HS-27A (cell line): ENCODE data around the gene WLS.

Experiments used
- DNase-seq: peaks from one replicate; pipeline ENCODE4 v3.0.0-alpha.2; 2012; ENCODE audit warnings: low read depth, missing footprints

Gene WLS

DNA sequence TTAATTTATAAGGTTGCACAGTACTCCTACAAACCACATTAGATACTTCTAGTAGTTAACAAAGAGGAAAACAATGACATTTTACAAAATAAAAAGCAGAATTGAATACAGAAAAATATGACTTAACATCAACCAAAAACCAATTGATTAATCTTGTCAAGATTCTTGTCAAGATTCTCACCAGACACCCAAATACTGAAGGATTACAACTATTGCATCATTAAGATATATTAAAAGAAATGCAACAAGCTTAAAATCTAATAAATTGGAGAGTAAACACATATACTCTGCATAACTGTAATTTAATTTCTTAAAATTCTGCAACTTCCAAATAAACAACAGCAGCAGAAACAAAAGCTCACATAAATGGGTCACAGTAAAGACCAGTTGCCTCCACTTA is 4.7 kb downstream of the WLS start:
- no peak for DNase-seq

DNA sequence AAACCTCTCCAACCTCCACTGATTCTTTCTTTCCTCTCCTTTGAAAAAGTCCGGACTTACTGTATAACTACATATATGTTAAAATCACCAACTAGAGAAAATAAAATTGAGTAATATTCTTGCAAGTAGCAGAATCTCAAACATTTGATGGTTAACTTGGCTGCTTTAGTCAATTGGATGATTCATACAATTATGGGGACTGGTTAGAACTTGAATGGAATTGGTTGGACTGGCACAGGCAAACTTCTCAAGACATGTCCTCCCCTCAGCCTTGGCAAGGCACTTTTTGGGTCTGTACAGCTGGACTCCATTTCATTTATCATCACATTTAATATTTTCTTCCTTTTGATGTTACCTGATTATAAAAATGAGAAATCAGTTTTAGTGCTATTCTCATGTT is 6.5 kb downstream of the WLS start:
- no peak for DNase-seq

DNA sequence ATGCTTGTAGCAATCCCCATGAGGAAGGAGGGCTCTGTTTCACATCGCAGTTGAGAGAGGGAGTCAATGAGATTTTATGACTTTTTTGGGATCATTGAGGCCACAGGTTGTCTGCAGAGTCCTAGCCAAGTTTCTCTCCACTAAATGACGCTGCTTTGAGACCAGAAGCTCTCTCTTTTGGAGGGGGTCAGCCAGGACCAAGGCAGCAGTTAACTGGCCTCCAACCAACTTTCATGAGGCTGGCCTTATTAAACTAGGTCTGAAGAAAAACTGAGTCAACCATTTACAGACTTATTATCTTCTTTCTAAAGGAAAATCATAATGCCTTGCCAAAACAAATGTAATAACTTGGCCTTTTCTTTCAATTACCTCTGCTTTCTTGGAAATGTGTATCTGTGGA is 8.6 kb downstream of the WLS start:
- DNase-seq: no peak

DNA sequence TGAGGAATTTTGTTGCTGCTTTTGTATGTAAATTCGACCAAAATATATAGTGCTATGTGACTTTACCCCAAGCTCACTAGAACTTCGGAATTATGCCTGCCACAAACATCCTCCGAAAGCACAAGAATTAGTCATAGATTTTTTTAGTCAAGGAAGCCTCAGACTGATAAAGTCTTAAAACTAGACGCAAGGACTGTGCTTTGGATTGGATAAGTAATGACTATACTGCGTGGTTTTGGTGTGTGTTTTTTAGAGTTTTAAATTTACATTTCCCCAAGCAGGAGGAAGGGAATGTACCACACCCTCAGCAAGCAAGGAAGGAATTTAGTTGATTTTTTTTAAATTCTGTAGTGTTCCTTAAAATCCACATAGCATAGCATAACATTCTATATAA is 10.3 kb downstream of the WLS start:
- DNase-seq: peak; percentile 48

DNA sequence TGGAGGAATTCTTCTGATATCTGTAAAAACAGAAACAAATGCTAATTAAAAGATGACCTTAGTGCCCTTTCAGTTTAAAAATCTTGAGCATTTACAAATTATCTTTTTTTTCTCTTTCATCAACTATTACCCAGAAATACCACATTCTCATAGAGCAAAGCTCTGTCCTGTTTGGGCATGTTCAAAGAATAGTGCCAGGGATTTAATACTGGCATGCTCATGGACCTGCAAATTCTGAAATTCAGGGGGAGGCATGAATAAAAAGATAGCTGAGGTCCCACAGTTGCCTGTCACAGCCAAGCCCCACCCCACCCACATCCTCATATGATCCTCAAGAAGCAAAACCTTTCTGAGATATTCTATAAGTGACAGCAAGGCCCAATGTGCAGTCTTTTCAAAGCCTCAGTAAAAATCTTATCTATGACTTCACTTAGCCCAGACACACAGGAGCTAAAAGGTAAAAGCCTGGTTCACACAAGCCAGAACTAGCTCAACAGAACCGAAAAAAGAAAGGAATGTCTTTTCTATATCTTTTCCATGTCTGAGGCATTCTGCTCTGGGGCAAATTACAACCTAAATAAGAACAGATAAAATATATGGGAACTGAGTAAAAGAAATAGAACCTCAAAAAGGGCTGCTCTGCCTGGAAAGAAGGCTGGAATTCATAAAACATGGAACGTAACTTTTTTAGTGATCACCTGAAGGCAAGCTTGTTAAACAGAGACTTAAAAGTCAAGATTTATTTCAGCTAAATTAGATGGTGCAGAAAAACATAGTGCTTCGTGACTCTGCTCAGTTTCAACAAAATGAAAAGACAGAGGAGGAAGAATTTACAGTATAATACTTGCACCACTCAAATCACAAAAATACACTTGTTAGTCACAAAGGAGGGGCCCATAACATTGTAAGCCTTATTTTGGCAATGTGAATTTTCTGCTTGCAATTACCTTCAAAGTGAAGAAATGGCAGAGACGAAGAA is 11.0 kb downstream of the WLS start:
- no peak for DNase-seq

DNA sequence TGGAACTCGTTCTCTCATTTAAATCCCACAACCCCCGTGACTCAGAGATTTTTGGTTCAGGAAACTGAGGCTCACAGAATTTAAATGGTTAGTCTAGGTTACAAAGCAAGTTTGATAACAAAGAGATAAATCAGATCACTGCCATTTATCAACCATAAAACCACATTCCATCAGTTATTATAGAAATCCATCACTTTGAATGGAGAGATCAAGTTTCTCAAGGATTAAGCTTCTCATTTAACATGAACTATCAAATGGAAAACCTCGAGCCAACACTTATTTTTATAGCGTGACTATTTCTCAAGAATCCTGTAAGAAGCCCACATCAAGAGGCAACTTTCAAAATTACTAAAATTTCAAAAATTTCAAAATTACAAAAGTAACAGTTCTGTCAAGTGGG is 11.9 kb downstream of the WLS start:
- DNase-seq: no peak

DNA sequence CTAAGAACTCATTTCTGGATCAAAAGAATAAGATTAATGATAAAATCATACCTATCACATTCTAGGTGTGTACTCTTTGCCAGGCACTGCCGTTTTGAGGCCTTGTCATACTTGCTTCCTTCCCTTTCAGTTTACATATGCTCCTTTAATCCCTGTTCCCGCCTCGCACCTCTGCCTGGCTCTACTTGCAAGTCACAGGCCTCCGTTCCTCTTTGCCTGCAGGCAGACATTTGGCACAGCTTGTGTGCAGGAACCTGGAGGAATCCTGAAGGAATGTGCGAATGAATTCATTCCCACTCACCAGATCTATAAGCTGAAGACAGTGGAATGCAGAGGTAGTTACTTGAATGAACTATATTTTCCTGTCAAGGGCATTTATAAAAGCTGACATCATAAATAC is 13.8 kb downstream of the WLS start:
- no peak for DNase-seq

DNA sequence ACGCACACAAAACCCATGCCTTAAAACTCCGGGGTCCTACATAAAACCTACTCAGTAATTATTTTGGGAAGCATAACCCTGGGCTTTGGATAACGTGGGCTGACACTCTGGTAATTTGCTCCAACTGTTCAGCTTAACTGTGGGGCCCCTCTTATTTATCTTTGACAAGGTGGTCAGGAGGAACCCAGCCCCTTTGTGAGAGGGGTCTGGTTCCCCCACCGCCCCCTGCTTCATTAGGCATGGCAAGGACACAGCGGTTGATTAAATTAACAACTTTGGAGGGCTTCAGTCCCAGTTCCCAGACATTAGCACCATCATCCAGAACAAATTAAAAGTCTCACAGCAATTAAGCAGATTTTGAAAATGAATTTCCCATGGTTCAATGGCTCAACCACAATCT is 14.7 kb downstream of the WLS start:
- DNase-seq: no peak

DNA sequence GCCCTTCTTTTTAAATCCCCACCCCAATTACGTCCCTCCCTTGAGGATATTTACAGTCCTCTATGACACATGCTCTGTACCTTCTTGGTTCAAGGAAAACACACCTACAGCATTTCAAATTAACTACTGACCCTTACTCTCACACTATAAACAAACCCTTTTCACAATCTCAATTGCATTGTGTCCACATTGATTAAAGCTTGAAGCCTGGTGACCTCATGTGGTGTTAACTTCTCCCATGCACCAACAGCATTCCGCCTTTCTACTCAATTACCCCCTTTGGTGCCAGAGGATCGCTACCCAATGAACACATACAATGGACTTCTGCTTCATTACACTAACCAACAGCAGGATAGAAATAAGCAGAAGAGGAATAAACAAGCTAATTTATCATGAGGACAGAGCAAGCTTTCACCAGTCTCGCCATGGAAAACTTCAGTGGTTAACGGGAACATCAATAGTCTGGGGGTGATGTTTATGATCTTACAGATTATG is 15.2 kb downstream of the WLS start:
- DNase-seq: no peak

DNA sequence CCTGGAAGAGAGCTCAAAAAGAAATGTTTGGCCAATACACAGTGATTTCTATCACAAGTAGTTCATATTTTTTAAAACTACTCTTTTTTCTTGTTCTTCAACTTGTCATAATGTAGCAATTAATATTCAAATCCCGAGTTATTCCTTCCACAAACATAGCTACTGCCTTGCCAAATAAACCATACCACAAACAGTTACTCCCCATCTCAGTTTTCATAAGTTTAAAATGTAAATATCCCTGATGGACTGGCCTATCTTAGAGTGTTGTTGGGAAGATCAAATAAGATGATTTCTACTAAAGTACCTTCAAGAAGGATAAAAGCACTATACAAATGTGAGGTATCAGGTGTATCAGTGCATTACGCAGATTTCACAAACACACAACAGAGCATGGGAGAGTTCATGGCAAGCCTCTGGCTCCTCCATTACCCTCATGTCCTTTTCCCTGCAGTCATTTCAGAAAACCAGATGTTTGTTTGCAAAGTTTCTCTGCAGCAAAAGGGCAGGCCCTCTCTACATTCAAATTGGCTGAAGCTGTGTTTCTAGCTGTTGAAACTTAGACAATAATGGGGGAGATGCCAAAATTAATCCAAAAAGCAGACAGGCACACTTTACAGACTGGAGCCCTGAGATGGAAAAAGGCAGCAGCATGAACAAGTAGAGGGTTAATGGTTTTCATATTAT is 16.1 kb downstream of the WLS start:
- DNase-seq: no peak

DNA sequence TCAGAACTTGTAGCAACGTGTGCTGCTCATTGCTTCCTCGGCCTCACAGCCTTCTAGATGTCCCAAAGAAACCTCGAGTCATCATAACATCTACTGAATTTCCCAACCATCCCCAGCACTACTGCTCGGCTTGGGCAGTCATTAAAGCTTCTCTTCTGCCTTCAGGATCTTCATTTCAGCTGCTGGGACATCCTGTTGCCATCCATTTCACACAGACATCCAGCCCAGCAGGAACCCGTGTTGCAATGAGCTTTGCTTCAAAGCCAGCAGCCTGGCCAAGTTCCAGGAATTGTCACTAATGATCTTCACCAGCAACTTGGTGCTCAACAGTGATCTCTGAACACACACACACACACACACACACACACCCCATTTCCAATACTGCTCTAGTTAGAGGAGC is 18.5 kb downstream of the WLS start:
- DNase-seq: no peak

DNA sequence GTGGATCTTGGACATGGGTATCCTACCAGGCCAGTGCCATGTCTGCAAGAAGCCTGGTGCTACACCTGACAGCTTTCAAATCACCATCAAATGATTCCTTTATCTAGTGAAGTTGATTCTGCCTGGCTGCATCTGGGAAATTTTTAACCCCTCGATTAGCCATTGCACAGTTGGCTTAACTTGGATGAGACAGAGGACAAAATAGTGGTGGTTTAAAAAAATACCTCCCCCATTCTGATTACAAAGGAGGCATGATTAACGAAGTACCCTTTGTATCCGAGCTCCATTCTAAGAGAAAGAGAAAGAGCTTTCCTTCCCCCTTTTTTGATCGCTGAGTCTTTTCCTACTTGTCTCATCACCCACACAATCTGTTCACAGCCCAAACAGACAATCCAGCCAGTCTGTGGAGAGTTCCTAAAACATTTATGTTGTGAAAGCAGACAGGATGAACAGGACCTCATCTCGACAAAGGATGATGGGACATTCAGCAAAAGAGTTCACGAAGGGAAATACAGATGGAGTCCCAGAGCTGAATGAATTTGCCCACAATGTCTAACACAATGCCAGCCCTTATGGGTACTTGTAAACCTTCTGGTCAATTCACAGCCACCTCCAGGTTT is 20.5 kb downstream of the WLS start:
- no peak for DNase-seq

DNA sequence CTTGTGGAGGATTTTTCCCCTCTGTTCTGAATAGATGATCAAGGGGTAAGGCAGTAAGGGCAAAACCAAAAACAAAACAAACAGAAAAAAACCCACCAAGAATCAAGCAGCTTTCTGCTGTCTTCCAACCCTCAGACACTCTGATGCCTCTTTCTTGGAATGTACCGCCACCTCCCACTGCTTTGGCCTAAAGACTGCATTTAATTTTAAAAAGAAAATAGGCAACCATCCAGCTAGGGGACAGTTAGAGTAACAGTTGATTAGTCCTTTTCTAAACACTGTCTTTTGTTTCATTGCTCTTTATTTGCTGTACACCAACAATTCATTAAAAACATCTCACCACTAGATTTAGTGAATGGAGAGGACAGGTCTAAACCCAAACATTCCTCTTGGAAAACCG is 21.5 kb downstream of the WLS start:
- no peak for DNase-seq

DNA sequence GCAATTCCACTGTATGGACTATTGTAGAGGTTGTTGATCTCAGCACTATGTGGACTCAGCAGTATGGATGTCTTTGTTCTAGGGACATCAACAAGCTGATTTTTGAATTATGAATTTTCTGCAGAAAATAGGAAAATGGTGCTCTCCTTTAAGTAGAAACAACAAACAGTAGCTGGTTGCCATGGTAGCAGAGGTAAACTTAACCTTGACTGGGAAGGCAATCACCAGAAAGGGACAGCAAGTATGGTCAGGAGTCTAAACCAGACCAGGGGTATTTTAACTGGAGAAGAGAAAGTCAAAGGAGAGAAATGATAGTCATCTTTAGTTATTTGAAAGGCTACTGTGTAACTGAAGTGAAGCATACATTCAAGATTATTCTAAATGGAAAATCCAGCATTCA is 22.3 kb downstream of the WLS start:
- no peak for DNase-seq

DNA sequence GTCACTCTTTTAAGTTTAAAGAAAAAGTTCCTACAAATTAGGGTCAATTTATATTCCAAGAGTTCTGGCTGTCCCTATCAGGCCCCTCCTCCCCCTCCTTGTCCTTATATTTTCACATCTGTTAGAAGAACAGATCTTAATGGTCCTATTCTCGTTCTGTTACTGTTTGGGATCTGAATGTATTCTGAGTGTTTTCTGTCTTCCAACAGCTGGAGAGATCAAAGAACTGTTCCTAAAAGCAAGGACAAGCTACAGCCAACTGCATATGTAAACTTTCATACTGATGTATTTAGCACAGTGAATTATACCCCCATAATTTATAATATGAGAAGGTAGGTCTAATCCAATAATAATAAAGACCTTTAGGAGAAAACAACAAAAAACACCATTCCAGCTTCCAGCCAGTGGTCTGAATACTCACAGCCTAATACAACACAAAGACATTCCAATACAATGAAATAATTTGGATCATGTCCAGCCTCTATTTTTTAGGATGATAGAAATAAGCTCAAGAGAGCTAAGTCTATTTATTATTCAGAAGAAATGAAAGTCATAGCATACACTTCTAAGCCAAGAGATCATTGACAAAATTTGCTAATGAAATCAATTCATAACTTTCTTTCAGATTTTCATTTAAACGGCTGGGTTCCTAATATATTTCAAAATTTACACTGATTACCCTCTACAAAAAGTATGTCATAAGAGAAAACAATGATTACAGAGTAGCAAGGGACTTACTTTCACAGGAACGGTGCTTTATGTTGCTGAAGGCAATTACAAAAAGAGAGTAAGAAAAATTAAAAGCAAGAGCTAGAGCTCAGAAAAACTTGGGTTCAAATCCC is 25.3 kb downstream of the WLS start:
- DNase-seq: no peak

DNA sequence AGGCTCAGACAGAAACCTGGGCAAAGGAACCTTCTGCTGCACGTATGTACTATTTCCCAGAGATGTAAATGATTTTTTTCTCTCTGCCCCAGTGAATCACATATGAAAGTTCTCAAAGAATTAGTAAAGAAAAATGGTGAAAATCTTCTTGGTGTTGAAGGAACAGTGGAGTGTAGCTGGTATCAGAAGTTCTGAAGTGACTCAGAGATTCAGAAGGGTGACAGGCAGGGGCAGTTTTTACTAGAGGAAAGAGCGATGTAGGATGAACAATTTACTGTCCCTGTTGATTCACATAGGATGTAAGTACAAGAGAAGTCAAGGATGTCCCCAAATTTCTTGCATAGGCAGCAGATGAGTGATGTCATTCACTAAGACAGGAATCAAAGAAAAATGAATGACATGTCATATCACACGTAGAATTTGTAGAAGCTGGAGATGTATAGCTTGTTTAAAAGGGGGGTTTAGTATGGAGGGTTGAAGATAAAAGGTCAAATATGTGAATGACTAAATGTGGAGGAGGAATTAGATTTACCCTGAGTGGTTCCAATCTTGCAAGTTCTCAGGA is 26.4 kb downstream of the WLS start:
- no peak for DNase-seq

DNA sequence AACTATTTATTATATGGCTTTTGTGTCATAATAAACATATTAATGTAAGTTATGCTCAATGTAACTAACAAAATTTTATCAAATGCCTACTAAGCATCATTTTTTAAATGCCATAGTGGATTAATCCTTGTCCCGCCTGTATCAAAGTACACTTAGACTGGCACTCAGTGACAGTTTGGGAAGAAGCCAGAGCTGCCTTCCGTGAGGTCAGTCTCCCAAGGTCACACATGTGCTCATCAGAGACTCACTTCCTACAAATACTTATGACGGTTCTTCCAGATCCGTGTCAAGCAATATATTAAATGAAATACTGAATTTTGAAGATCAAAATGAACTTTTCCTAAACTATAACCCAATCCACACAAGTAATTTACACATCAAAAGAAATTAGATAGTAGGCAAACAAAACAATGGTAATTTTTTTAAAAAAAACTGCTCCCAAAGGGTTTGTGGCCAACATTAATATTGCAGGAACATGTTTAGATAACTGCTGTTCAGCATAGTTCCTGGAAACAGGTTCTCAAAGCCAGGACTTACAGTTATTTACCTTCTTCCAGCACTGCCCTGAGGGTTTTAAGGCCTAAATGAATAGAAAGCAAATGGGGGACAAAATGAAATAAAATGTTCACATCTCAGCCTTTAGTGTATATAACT is 27.2 kb downstream of the WLS start:
- DNase-seq: no peak

DNA sequence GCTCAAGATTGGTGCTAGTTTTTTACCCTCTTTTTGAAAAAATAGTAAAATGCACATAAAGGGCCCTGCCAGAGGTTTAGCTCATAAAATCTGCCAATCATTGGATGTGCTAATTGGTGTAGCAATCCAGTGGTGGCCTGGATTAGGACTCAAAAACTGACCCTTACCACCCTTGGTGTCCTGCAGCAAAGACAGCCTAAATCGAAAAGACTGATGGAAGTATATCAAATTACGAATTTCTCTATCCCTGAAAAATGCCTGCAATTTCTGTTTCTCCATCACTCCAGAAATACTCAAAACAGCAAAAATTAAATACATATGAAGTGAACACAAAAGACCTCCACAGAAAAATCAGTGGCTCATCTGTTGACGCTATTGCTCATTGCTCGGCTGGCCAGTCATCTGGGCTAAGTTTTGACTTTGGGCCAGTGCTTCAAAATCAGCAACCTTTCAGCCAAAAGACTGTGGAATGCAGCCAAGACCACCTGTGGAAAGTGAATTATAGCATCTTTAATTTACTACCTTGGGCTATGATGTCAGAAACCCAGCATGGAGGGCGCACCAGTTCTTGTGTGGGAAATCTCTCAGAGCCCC is 30.0 kb downstream of the WLS start:
- DNase-seq: no peak

DNA sequence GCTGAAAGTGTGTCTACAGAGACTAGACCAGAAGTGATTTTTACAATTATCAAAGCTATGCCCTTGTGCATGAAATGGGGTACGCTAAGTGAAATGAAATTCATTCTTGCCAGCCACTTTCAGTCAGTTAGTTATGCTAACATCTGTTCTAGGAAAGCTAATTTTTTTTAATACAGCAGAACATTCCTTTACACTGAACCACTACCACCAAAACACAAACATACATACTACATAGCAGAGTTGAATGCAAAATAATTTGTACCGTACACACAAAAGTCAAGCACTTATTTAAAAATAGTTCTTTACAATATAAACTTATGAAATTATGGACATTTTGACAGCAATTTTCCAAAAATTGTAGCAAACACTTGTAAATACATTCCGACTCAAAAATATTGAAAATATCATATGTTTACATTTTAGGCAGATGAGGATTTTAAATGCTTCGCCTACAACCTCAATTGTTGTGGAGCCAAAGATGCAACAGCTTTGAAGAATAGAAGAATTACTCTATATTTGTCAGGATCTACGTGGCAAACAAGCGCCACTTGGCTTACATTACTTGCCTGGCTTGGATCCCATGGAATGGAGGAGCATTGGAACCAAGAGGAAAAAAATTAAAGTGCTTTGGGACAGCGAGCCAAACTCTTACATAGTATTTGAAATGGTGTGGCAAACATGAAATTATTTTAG is 30.6 kb downstream of the WLS start:
- DNase-seq: no peak

DNA sequence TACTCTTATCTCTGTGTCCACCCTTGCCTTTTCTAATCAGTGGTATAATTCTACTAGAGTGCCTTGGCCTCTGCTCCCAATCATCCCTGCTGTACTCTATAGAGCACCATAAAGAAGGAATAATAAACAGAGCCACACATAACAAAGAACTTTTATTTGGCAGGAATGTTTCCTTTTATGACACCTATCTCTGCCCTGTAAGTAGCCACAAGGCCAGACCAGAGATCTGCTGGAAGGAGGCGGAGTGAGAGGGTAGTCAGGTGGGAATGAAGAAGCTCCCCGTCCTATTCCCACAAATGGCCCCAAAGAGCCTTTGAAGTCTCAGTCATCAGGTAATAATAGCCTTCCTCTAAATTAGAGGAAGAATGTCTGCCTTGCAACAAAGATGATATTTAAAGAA is 32.7 kb downstream of the WLS start:
- DNase-seq: no peak
